K562 (cell line): ENCODE results near the gene E2F2. TPM values are rescaled to one million over a fixed set of nuclear protein-coding genes. Genes with fewer than 3 reads are reported as not detected.

Source experiments
- FOXA3 ChIP-seq, 2 experiments: fragments of 450-650 bp in 1 of 2; sonication (generic) in 1 of 2; formaldehyde crosslinking; IDR thresholded peaks in 1 of 2; conservative IDR thresholded peaks in 1 of 2; 2 replicates each; pipeline versions ENCODE4 v1.4.0 to v1.8.0; 2020 to 2022; ENCODE audit warnings: mild to moderate bottlenecking in 2 of 2, missing genetic modification reagents in 1 of 2
- PRMT5 ChIP-seq: sonication (generic); formaldehyde crosslinking; IDR thresholded peaks from 2 replicates; pipeline ENCODE4 v1.5.0; 2020; ENCODE audit warnings: missing genetic modification reagents
- RUNX1 ChIP-seq: sonication (generic); IDR thresholded peaks from 2 replicates; pipeline ENCODE4 v1.6.1; 2016; ENCODE audit warnings: antibody characterized with exemption, low read depth
- SAP30 ChIP-seq: fragments of 200-600 bp; sonication (generic); IDR thresholded peaks from 2 replicates; pipeline ENCODE4 v1.6.1; 2012; ENCODE audit warnings: borderline replicate concordance, low read depth, mild to moderate bottlenecking, moderate library complexity, low read length, control low read depth, inconsistent platforms; ENCODE audit not compliant: insufficient read depth, poor library complexity, severe bottlenecking
- TEAD4 ChIP-seq, 2 experiments: sonication (generic) in 1 of 2; formaldehyde crosslinking in 1 of 2; IDR thresholded peaks; 2 replicates each; pipeline versions ENCODE4 v1.6.1 to v1.8.0; 2012 to 2022; ENCODE audit warnings: borderline replicate concordance in 1 of 2, inconsistent platforms in 1 of 2, low read length in 1 of 2, mild to moderate bottlenecking in 1 of 2, missing genetic modification reagents in 1 of 2
- TOE1 ChIP-seq, 2 experiments: fragments of 450-650 bp in 1 of 2; sonication (generic) in 1 of 2; formaldehyde crosslinking in 1 of 2; IDR thresholded peaks; 2 replicates each; pipeline versions ENCODE4 v1.7.1 to v1.8.0; 2016 to 2022; ENCODE audit warnings: borderline replicate concordance in 2 of 2, mild to moderate bottlenecking in 2 of 2, antibody characterized with exemption in 1 of 2, inconsistent platforms in 1 of 2, low read depth in 1 of 2, missing genetic modification reagents in 1 of 2, moderate library complexity in 1 of 2
- ZFX ChIP-seq: sonication (generic); formaldehyde crosslinking; IDR thresholded peaks from 2 replicates; pipeline ENCODE4 v1.8.0; 2022; ENCODE audit warnings: mild to moderate bottlenecking, missing genetic modification reagents, moderate library complexity
- ZSCAN32 ChIP-seq: fragments of 450-650 bp; formaldehyde crosslinking; IDR thresholded peaks from 2 replicates; pipeline ENCODE4 v1.4.0; 2020; ENCODE audit warnings: mild to moderate bottlenecking, moderate library complexity
- polyA plus RNA-seq, 8 experiments: library from polyadenylated mRNA; depleted of rRNA in 4 of 8; stranded (reverse) in 5 of 8; unstranded in 3 of 8; fragments of >200 nt; fragmentation: Nextera tagmentation in 2 of 8; fragmentation: Illumina TruSeq in 1 of 8; extraction: Ambion mirVana in 2 of 8; extraction: Trizol in 1 of 8; gene quantifications; 2 replicates each; pipeline versions ENCODE4 v1.2.1 to v1.2.3, GENCODE V29; 2011 to 2014; ENCODE audit warnings: inconsistent platforms in 1 of 8, missing spikeins in 1 of 8
- total RNA-seq, 7 experiments: library from RNA; depleted of rRNA in 6 of 7; stranded (reverse); fragments of >200 nt in 6 of 7; fragmentation: Illumina TruSeq in 2 of 7; extraction: Trizol in 2 of 7; gene quantifications; 2 replicates each; pipeline versions ENCODE4 v1.2.1 to v1.2.3, GENCODE V29; 2011 to 2021; ENCODE audit warnings: low replicate concordance in 1 of 7
- TF ChIP-seq, protein P1 (sequence below): sonication (generic); formaldehyde crosslinking; IDR thresholded peaks from 2 replicates; pipeline ENCODE4 v1.8.1; 2023; ENCODE audit warnings: mild to moderate bottlenecking, missing genetic modification reagents
- TF ChIP-seq, protein P2 (sequence below), 2 experiments: fragments of 450-650 bp; conservative IDR thresholded peaks; 2 replicates each; pipeline ENCODE4 v1.6.1; 2017; ENCODE audit warnings: mild to moderate bottlenecking in 2 of 2, moderate library complexity in 2 of 2
- TF ChIP-seq, protein P3 (sequence below): sonication (generic); formaldehyde crosslinking; IDR thresholded peaks from 2 replicates; pipeline ENCODE4 v1.8.1; 2023; ENCODE audit warnings: missing genetic modification reagents, mild to moderate bottlenecking, borderline replicate concordance
- TF ChIP-seq, protein P4 (sequence below): fragments of 200-800 bp; sonication (Bioruptor generic); IDR thresholded peaks from 2 replicates; pipeline ENCODE4 v1.6.1; 2017; ENCODE audit warnings: missing genetic modification characterization, missing compliant biosample characterization
- TF ChIP-seq, protein P5 (sequence below): sonication (generic); formaldehyde crosslinking; IDR thresholded peaks from 2 replicates; pipeline ENCODE4 v1.8.1; 2023; ENCODE audit warnings: mild to moderate bottlenecking, missing genetic modification reagents

Gene E2F2
- total and polyA plus RNA-seq, 9 of the 15 experiments (the other 6 are each of a cell fraction or from before 2014, with no cell fraction given), result 3.1 to 25.3 (median 11.4) TPM

DNA sequence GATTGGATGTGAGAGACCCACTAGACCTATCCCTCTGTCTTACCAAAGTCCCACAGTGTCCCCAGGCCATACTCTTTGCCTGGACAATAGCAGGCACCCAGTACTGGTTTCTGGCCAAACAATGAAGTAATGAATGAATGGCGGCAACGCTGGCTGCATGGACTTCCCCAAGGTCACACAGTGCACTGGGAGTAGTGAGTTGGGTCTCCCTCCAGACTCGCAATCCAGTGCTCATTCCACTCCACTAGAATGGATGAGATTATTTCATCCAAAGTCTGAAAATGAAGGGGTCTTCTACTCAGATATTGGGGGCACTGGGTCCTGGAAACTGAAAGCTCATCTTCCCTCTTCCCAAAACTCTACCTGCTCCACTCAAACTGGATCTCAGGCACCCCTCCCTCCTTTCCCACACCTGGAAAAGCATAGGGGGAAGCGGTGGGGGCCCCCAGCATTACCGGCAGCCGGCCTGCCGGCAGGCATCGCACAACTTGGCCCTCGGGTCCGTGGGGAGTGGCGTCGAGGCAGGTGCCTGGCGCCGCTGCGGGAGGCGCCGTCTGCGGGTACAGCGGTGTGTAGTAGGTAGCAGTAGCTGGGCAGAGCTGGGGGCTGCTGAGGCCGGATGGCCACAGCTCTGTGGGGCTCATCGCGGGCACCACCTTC lies 816 bp downstream of the E2F2 start (continued):
- TF ChIP-seq SAP30, result no peak
- no peak for TF ChIP-seq TOE1 (IDR thresholded peaks at IDR 0.05; ENCODE audit: borderline replicate concordance)
- no peak for TF ChIP-seq TOE1 (CRISPR knock-in tag; IDR thresholded peaks at IDR 0.05; ENCODE audit: borderline replicate concordance, low read depth)
- 0 out of 4 replicates have a peak, but pooled peaks of 1 of the 2 experiments have one; percentile 39 for TF ChIP-seq FOXA3 (CRISPR knock-in tag; conservative IDR thresholded peaks at IDR 0.05 in 1 of 2, IDR thresholded peaks at IDR 0.05 in 1 of 2)
- TF ChIP-seq ZSCAN32 (CRISPR knock-in tag), result no peak
- TF ChIP-seq, protein P1, sequence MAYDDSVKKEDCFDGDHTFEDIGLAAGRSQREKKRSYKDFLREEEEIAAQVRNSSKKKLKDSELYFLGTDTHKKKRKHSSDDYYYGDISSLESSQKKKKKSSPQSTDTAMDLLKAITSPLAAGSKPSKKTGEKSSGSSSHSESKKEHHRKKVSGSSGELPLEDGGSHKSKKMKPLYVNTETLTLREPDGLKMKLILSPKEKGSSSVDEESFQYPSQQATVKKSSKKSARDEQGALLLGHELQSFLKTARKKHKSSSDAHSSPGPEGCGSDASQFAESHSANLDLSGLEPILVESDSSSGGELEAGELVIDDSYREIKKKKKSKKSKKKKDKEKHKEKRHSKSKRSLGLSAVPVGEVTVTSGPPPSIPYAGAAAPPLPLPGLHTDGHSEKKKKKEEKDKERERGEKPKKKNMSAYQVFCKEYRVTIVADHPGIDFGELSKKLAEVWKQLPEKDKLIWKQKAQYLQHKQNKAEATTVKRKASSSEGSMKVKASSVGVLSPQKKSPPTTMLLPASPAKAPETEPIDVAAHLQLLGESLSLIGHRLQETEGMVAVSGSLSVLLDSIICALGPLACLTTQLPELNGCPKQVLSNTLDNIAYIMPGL, result no peak
- TF ChIP-seq PRMT5 (CRISPR knock-in tag), result no peak
- TF ChIP-seq, protein P2, sequence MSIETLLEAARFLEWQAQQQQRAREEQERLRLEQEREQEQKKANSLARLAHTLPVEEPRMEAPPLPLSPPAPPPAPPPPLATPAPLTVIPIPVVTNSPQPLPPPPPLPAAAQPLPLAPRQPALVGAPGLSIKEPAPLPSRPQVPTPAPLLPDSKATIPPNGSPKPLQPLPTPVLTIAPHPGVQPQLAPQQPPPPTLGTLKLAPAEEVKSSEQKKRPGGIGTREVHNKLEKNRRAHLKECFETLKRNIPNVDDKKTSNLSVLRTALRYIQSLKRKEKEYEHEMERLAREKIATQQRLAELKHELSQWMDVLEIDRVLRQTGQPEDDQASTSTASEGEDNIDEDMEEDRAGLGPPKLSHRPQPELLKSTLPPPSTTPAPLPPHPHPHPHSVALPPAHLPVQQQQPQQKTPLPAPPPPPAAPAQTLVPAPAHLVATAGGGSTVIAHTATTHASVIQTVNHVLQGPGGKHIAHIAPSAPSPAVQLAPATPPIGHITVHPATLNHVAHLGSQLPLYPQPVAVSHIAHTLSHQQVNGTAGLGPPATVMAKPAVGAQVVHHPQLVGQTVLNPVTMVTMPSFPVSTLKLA (conservative IDR thresholded peaks at IDR 0.05), result 0 out of 4 replicates have a peak, but pooled peaks of 1 of the 2 experiments have one; percentile 17
- TF ChIP-seq, protein P3, sequence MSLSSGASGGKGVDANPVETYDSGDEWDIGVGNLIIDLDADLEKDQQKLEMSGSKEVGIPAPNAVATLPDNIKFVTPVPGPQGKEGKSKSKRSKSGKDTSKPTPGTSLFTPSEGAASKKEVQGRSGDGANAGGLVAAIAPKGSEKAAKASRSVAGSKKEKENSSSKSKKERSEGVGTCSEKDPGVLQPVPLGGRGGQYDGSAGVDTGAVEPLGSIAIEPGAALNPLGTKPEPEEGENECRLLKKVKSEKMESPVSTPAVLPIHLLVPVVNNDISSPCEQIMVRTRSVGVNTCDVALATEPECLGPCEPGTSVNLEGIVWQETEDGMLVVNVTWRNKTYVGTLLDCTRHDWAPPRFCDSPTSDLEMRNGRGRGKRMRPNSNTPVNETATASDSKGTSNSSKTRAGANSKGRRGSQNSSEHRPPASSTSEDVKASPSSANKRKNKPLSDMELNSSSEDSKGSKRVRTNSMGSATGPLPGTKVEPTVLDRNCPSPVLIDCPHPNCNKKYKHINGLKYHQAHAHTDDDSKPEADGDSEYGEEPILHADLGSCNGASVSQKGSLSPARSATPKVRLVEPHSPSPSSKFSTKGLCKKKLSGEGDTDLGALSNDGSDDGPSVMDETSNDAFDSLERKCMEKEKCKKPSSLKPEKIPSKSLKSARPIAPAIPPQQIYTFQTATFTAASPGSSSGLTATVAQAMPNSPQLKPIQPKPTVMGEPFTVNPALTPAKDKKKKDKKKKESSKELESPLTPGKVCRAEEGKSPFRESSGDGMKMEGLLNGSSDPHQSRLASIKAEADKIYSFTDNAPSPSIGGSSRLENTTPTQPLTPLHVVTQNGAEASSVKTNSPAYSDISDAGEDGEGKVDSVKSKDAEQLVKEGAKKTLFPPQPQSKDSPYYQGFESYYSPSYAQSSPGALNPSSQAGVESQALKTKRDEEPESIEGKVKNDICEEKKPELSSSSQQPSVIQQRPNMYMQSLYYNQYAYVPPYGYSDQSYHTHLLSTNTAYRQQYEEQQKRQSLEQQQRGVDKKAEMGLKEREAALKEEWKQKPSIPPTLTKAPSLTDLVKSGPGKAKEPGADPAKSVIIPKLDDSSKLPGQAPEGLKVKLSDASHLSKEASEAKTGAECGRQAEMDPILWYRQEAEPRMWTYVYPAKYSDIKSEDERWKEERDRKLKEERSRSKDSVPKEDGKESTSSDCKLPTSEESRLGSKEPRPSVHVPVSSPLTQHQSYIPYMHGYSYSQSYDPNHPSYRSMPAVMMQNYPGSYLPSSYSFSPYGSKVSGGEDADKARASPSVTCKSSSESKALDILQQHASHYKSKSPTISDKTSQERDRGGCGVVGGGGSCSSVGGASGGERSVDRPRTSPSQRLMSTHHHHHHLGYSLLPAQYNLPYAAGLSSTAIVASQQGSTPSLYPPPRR, result peak; percentile 22; the same call in 1 of the 2 replicates
- peak; percentile 30 for TF ChIP-seq ZFX (CRISPR knock-in tag)
- TF ChIP-seq, protein P4, sequence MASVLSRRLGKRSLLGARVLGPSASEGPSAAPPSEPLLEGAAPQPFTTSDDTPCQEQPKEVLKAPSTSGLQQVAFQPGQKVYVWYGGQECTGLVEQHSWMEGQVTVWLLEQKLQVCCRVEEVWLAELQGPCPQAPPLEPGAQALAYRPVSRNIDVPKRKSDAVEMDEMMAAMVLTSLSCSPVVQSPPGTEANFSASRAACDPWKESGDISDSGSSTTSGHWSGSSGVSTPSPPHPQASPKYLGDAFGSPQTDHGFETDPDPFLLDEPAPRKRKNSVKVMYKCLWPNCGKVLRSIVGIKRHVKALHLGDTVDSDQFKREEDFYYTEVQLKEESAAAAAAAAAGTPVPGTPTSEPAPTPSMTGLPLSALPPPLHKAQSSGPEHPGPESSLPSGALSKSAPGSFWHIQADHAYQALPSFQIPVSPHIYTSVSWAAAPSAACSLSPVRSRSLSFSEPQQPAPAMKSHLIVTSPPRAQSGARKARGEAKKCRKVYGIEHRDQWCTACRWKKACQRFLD (CRISPR knock-in tag), result peak; percentile 30; the same call in 1 of the 2 replicates
- no peak for TF ChIP-seq TEAD4 (IDR thresholded peaks at IDR 0.05; ENCODE audit: low read length)
- no peak for TF ChIP-seq TEAD4 (CRISPR knock-in tag; IDR thresholded peaks at IDR 0.05; ENCODE audit: borderline replicate concordance)
- TF ChIP-seq RUNX1, result 0 out of 2 replicates have a peak, but pooled peaks have one; percentile 39
- TF ChIP-seq, protein P5, sequence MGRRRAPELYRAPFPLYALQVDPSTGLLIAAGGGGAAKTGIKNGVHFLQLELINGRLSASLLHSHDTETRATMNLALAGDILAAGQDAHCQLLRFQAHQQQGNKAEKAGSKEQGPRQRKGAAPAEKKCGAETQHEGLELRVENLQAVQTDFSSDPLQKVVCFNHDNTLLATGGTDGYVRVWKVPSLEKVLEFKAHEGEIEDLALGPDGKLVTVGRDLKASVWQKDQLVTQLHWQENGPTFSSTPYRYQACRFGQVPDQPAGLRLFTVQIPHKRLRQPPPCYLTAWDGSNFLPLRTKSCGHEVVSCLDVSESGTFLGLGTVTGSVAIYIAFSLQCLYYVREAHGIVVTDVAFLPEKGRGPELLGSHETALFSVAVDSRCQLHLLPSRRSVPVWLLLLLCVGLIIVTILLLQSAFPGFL, result no peak
